Ishikawa (cell line): Measurements from ENCODE around the gene TRABD2A.

ENCODE experiments used
- CEBPB ChIP-seq: IDR thresholded peaks from 2 replicates; pipeline ENCODE4 v1.6.1; 2012
- CREB1 ChIP-seq: IDR thresholded peaks from 2 replicates; pipeline ENCODE4 v1.6.1; 2012; ENCODE audit warnings: low read depth
- EGR1 ChIP-seq: IDR thresholded peaks from 2 replicates; pipeline ENCODE4 v1.6.1; 2012
- EP300 ChIP-seq: IDR thresholded peaks from 2 replicates; pipeline ENCODE4 v1.6.1; 2012; ENCODE audit warnings: borderline replicate concordance
- FOXM1 ChIP-seq: IDR thresholded peaks from 2 replicates; pipeline ENCODE4 v1.6.1; 2012; ENCODE audit warnings: low read depth, borderline replicate concordance
- NFIC ChIP-seq: IDR thresholded peaks from 2 replicates; pipeline ENCODE4 v1.6.1; 2012
- RAD21 ChIP-seq: IDR thresholded peaks from 2 replicates; pipeline ENCODE4 v1.6.1; 2012; ENCODE audit warnings: low read depth
- TAF1 ChIP-seq: IDR thresholded peaks from 2 replicates; pipeline ENCODE4 v1.6.1; 2012; ENCODE audit warnings: low read depth, mild to moderate bottlenecking
- TCF12 ChIP-seq: IDR thresholded peaks from 2 replicates; pipeline ENCODE4 v1.6.1; 2012; ENCODE audit warnings: low read depth
- TEAD4 ChIP-seq: IDR thresholded peaks from 2 replicates; pipeline ENCODE4 v1.6.1; 2012
- YY1 ChIP-seq: IDR thresholded peaks from 2 replicates; pipeline ENCODE4 v1.6.1; 2012; ENCODE audit warnings: low read depth
- ZBTB7A ChIP-seq: IDR thresholded peaks from 2 replicates; pipeline ENCODE4 v1.6.1; 2012; ENCODE audit warnings: low read depth
- TF ChIP-seq, protein P1 (sequence below): IDR thresholded peaks from 2 replicates; pipeline ENCODE4 v1.6.1; 2012
- TF ChIP-seq, protein P2 (sequence below): IDR thresholded peaks from 2 replicates; pipeline ENCODE4 v1.6.1; 2012; ENCODE audit warnings: low read depth, mild to moderate bottlenecking
- TF ChIP-seq, protein P3 (sequence below): IDR thresholded peaks from 2 replicates; pipeline ENCODE4 v1.6.1; 2012

TRABD2A gene

DNA sequence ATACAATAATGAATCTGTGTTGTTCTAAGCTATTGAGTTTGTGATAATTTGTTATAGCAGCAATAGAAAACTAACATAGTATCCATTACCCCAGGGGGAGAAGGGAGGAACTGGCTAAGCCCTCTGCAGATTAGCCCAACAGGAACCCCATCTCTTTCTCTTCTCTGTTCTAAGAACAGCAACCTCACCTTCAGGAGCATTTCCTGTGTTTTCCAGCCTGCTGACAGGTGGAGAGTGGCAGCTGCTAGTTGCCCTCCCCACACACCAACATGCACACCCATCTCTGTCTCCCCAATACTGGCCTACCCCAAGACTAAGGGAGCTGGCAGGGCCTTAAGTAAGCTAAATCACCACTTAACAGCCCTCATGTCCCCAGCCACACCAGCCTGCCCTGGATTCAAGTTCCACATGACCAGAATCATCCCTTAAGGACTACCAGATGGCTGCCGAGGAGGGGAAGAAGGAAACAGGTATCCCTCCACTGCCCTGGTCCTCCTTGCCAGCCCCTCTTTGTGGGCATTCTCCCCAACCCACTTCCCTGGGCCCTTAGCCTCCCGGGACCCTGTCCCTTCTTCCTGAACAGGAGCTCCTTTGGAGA lies 52.8 kb downstream of the TRABD2A start:
- TF ChIP-seq NFIC, result no peak
- TF ChIP-seq CEBPB, result no peak
- TF ChIP-seq CREB1, result no peak
- no peak for TF ChIP-seq EP300
- TF ChIP-seq YY1, result no peak
- TF ChIP-seq, protein P1, sequence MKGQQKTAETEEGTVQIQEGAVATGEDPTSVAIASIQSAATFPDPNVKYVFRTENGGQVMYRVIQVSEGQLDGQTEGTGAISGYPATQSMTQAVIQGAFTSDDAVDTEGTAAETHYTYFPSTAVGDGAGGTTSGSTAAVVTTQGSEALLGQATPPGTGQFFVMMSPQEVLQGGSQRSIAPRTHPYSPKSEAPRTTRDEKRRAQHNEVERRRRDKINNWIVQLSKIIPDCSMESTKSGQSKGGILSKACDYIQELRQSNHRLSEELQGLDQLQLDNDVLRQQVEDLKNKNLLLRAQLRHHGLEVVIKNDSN, result no peak
- no peak for TF ChIP-seq TCF12
- no peak for TF ChIP-seq TEAD4
- TF ChIP-seq, protein P2, sequence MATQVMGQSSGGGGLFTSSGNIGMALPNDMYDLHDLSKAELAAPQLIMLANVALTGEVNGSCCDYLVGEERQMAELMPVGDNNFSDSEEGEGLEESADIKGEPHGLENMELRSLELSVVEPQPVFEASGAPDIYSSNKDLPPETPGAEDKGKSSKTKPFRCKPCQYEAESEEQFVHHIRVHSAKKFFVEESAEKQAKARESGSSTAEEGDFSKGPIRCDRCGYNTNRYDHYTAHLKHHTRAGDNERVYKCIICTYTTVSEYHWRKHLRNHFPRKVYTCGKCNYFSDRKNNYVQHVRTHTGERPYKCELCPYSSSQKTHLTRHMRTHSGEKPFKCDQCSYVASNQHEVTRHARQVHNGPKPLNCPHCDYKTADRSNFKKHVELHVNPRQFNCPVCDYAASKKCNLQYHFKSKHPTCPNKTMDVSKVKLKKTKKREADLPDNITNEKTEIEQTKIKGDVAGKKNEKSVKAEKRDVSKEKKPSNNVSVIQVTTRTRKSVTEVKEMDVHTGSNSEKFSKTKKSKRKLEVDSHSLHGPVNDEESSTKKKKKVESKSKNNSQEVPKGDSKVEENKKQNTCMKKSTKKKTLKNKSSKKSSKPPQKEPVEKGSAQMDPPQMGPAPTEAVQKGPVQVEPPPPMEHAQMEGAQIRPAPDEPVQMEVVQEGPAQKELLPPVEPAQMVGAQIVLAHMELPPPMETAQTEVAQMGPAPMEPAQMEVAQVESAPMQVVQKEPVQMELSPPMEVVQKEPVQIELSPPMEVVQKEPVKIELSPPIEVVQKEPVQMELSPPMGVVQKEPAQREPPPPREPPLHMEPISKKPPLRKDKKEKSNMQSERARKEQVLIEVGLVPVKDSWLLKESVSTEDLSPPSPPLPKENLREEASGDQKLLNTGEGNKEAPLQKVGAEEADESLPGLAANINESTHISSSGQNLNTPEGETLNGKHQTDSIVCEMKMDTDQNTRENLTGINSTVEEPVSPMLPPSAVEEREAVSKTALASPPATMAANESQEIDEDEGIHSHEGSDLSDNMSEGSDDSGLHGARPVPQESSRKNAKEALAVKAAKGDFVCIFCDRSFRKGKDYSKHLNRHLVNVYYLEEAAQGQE, result no peak
- TF ChIP-seq EGR1, result no peak
- no peak for TF ChIP-seq RAD21
- TF ChIP-seq, protein P3, sequence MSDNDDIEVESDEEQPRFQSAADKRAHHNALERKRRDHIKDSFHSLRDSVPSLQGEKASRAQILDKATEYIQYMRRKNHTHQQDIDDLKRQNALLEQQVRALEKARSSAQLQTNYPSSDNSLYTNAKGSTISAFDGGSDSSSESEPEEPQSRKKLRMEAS, result no peak
- no peak for TF ChIP-seq TAF1
- TF ChIP-seq ZBTB7A, result no peak
- TF ChIP-seq FOXM1, result no peak

DNA sequence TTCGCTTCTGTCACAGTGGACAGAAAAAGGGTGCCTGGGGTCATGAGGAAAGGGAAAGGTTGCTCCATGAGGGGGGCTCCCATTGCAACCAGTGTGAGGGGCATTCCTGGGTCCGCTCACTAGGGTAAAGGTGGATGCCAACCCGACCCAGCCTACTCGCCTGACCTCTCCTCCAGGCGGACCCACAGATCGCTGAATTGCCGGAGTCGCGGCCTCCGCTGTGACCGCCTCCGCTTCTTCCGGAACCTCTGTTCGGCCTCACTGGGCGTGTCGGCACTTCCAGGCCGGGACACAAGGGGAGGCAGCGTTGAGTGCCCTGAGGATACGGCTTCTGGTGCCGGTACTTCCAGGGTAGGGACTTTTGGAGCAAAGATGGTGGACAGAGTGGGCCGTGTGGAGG lies 57.1 kb downstream of the TRABD2A start:
- TF ChIP-seq, protein P2, result no peak
- TF ChIP-seq TEAD4 (no peak), ZBTB7A (no peak), NFIC (no peak), EGR1 (no peak), RAD21 (no peak), CREB1 (no peak), CEBPB (no peak), EP300 (no peak), TAF1 (no peak), FOXM1 (no peak), TCF12 (no peak), YY1 (no peak)
- TF ChIP-seq, protein P1, result no peak
- TF ChIP-seq, protein P3, result no peak

DNA sequence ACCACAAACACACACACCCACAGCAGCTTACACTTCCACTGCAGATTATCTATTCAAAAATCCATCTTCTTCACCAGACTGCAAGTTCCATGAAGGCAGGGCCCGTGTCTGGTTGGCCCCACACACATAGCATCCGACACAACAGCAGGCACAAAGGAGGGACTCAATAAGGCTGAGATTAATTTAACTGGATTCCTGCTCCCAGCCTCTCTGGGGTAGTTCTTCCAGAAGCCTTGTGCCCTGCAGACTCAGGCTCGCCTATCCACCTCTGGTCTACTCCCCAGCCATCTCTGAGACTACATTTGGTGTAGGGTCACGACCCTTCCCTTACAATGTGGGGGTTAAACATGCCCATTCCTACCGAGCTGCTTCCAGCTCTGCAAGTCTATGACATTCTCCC lies 57.7 kb downstream of the TRABD2A start:
- TF ChIP-seq, protein P3, result no peak

DNA sequence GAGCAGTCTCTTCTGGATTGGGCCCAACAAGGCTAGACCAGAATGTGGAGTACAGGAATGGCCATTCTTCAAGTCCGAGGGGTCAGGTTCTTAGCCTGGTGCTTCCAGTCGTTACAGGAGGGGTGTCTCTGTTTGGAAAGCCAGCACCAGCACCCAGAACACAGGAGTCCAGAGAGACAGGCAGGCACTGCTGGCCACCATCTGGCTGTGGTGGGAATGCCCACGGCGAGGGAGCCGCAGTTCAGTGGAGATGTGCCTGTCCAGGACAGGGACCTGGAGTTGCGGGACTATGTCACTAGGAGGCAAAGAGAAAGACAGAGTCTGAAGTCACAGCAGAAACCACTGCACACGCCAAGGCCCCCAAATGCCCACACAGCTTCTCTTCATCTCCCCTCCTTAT lies 59.1 kb downstream of the TRABD2A start:
- no peak for TF ChIP-seq ZBTB7A
- TF ChIP-seq, protein P2, result no peak
- no peak for TF ChIP-seq TCF12
- TF ChIP-seq RAD21, result no peak
- TF ChIP-seq FOXM1, result no peak
- TF ChIP-seq TAF1, result no peak
- no peak for TF ChIP-seq CREB1
- no peak for TF ChIP-seq NFIC
- no peak for TF ChIP-seq YY1
- TF ChIP-seq, protein P1, result no peak
